ENCODE data around the gene P2RX2.

The P2RX2 gene

GRCh38 chr12:132664206-132665148 lies 45.9 kb downstream of the P2RX2 start:
- DNase-seq: no peak

- DNase-seq: no peak
Measured at GRCh38 chr12:132665149-132665491, 46.5 kb downstream of the P2RX2 start.

GRCh38 chr12:132665794-132666193 lies 47.2 kb downstream of the P2RX2 start:
- DNase-seq: no peak

DNA sequence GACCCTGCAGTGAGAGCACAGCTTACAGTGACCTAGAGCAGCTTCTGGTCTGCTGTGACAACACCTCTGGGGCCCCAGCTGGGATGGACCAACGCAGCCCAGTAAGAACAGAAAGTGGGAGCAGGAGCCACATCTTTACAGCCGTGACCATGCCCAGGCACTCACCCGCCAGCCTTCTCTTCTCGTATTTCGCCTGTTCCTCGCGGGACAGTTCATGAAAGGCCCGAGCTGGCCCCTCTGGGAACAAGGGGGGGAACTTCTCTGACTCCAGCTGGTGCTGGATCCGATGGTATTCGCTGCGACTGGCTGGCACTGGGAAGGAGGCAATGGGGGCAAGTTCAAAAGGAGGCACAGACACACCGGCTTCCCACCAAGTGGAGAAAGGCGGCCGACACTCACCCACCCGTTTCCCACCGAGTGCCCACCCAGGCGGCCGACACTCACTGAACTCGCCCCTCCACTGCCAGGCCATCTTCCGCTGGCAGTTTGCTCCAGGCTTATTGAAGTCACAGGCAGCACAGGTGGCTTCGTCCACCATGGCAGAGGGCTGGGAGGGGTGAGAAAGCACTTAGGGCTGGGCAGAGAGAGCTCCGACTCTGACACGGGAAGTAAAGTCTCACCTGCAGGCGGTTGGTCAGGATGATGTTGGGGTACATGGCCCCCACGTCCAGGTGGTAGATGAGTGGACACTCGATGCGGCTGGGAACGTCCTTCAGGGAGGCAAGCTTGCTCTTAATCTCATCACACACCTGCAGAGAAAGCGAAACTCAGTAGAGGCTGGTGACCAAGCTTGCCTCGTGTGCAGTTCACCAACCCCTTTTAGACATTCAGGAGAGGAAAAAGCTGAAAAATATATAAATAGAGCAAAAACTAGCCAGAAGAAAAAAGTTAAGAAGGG lies 49.9 kb downstream of the P2RX2 start:
- DNase-seq: no peak

DNA sequence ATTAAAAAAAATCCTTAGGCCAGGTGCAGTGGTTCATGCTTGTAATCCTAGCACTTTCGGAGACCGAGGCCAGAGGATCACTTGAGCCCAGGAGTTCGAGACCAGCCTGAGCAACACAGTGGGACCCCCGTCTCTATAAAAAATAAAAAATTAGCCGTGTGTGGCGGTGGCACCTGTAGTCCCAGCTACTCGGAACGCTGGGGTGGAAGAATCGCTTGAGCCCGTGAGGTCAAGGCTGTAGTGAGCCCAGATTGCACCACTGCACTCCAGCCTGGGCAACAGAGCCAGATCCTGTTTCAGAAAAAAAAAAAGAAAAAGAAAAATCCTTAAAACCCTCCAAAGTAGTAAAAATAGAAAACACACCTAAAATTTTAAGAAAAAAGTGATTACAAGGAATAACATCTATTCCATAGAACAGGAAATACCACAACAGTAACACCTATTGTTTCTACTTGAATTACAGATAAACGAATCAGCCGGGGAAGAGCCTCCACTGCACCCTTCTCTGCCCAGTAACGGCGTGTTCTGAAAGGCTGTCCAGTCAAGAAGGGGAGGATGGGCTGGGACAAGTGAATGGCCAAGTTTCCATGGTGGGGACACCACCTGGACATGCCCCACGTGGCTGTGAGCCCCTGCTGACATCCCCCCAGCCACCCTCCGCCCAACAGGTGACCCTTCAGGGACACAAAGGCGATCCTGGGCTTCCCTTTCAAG lies 50.7 kb downstream of the P2RX2 start:
- DNase-seq: no peak

All from activated CD4-positive, CD25-positive, alpha-beta regulatory T cell (primary cell).